Left ventricle myocardium inferior (tissue), 1 donor: ENCODE results near the gene PEBP1. TPM values are rescaled to one million over a fixed set of nuclear protein-coding genes. Genes with fewer than 3 reads are reported as not detected.
"Not testable (repeated sequence)": the region's sequence is repeated elsewhere in the genome, so short reads cannot be mapped to it uniquely, and the experiment has no call there.

Source experiments
- DNase-seq: peaks from one replicate; pipeline ENCODE4 v3.0.0-alpha.2; 2020
- H3K27ac ChIP-seq: fragments of 200-600 bp; replicated peaks from 2 replicates; pipeline ENCODE4 v1.8.0; 2021
- H3K27me3 ChIP-seq: fragments of 200-600 bp; 2 replicates; pipeline ENCODE4 v1.8.0; 2021; ENCODE audit warnings: low read depth
- H3K36me3 ChIP-seq: fragments of 200-600 bp; 2 replicates; pipeline ENCODE4 v1.8.0; 2021
- H3K4me1 ChIP-seq: fragments of 200-600 bp; 2 replicates; pipeline ENCODE4 v1.8.0; 2021
- H3K4me3 ChIP-seq: fragments of 200-600 bp; 2 replicates; pipeline ENCODE4 v1.8.0; 2021; ENCODE audit warnings: mild to moderate bottlenecking, moderate library complexity
- H3K9me3 ChIP-seq: fragments of 200-600 bp; replicated peaks from 2 replicates; pipeline ENCODE4 v1.8.0; 2021
- CTCF ChIP-seq: fragments of 200-600 bp; IDR thresholded peaks from 2 replicates; pipeline ENCODE4 v1.8.0; 2021; ENCODE audit warnings: antibody characterized with exemption, mild to moderate bottlenecking, borderline replicate concordance
- intact Hi-C: fragments of 100-400 bp; cut with micrococcal nuclease; formaldehyde crosslinking; loops from one replicate; pipeline ENCODE4 v1.11.0; 2022
- total RNA-seq: library from RNA; stranded (reverse); fragmentation: NEBNext Ultra II Directional; extraction: Animal tissue kit (Norgen Biotek cat#: 25700); gene quantifications from one replicate; pipeline ENCODE4 v1.2.1, GENCODE V29; 2021
- donor health status: DM: no; HTN: yes; CAD: no; lungs with severe emphysema.

PEBP1 gene
- total RNA-seq, 1 donor from 2014 or later = 461 TPM

GRCh38 chr12:118122264-118122663 lies 13.7 kb upstream of the PEBP1 start:
- peaks cover 11% of the 10 kb centered on the region for H3K4me1 ChIP-seq
- DNase-seq = no peak
- no peak overlapping the region for H3K4me3 ChIP-seq
- H3K36me3 ChIP-seq = no peaks in the 10 kb centered on the region
- intact Hi-C loops = no loop called here
- no peaks in the 10 kb centered on the region for H3K9me3 ChIP-seq
- H3K27ac ChIP-seq = no peak overlapping the region
- H3K27me3 ChIP-seq = no peaks in the 10 kb centered on the region
- TF ChIP-seq CTCF = no peak

GRCh38 chr12:118124333-118124874 lies 11.5 kb upstream of the PEBP1 start:
- Histone ChIP-seq H3K36me3 (no peaks in the 10 kb centered on the region), H3K4me1 (peaks cover 11% of the 10 kb centered on the region), H3K27ac (no peak overlapping the region), H3K4me3 (no peak overlapping the region), H3K9me3 (no peaks in the 10 kb centered on the region), H3K27me3 (no peaks in the 10 kb centered on the region)
- DNase-seq = no peak
- intact Hi-C loops = no loop called here
- TF ChIP-seq CTCF = no peak

GRCh38 chr12:118125743-118126118 lies 10.2 kb upstream of the PEBP1 start:
- no peak for TF ChIP-seq CTCF
- intact Hi-C loops = no loop called here
- DNase-seq = no peak
- Histone ChIP-seq H3K4me1 (peaks cover 7% of the 10 kb centered on the region), H3K27me3 (no peaks in the 10 kb centered on the region), H3K36me3 (no peaks in the 10 kb centered on the region), H3K27ac (peak overlapping the region; percentile 80), H3K4me3 (peak overlapping the region; percentile 48), H3K9me3 (no peaks in the 10 kb centered on the region)

GRCh38 chr12:118126119-118126757 lies 9.7 kb upstream of the PEBP1 start:
- Histone ChIP-seq H3K27ac (peak overlapping the region; percentile 80), H3K4me3 (peak overlapping the region; percentile 48), H3K9me3 (no peaks in the 10 kb centered on the region), H3K4me1 (peaks cover 3% of the 10 kb centered on the region), H3K27me3 (no peaks in the 10 kb centered on the region), H3K36me3 (no peaks in the 10 kb centered on the region)
- peak; percentile 69 for DNase-seq
- intact Hi-C loops = no loop called here
- no peak for TF ChIP-seq CTCF

- no peak overlapping the region for H3K4me3 ChIP-seq
- TF ChIP-seq CTCF = no peak
- no peaks in the 10 kb centered on the region for H3K27me3 ChIP-seq
- H3K36me3 ChIP-seq = no peaks in the 10 kb centered on the region
- H3K4me1 ChIP-seq = no peaks in the 10 kb centered on the region
- intact Hi-C loops = no loop called here
- no peak for DNase-seq
- H3K9me3 ChIP-seq = no peaks in the 10 kb centered on the region
- no peak overlapping the region for H3K27ac ChIP-seq
Observed at GRCh38 chr12:118127867-118128266, 8.1 kb upstream of the PEBP1 start.

GRCh38 chr12:118129436-118129835 lies 6.5 kb upstream of the PEBP1 start:
- H3K27me3 ChIP-seq, H3K4me3 ChIP-seq, intact Hi-C loops, H3K9me3 ChIP-seq, H3K36me3 ChIP-seq, H3K27ac ChIP-seq, DNase-seq, H3K4me1 ChIP-seq: not testable (repeated sequence)
